GM21381 (cell line): ENCODE measurements around the gene COPZ2.
"Not testable (repeated sequence)": the region's sequence is repeated elsewhere in the genome, so short reads cannot be mapped to it uniquely, and the experiment has no call there.

Source experiments
- ATAC-seq: cut with Tn5 transposase; IDR thresholded peaks from one replicate; pipeline ENCODE4 v1.9.1; 2021; ENCODE audit warnings: mild to moderate bottlenecking, moderate library complexity; ENCODE audit not compliant: unreplicated experiment

COPZ2 gene

DNA sequence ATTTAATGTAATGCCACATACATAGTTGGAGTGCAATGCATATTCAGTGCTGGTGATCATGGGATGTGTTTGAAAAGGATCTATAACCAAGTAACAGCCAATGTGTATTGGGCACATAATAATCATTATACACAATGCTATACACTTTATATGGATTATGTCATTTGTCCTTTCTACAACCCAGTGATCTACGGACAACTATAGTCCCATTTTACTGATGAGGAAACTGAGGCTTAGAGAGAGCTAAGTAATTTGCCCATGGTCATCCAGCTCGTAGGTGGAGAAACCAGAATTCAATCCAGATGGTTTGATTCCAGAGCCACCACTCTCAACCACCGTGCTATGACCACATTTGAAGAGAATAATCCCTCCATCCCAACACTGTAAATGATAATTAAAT, 27.4 kb downstream of the COPZ2 start:
- ATAC-seq, result no peak

GRCh38 chr17:48006936-48007709, 30.5 kb downstream of the COPZ2 start:
- ATAC-seq, result no peak

- ATAC-seq, result no peak
Observed at GRCh38 chr17:48004983-48005382, 32.6 kb downstream of the COPZ2 start.

- no peak for ATAC-seq
Observed at GRCh38 chr17:48003417-48004151, 34.0 kb downstream of the COPZ2 start.

GRCh38 chr17:48002916-48003416, 34.6 kb downstream of the COPZ2 start:
- ATAC-seq, result no peak

DNA sequence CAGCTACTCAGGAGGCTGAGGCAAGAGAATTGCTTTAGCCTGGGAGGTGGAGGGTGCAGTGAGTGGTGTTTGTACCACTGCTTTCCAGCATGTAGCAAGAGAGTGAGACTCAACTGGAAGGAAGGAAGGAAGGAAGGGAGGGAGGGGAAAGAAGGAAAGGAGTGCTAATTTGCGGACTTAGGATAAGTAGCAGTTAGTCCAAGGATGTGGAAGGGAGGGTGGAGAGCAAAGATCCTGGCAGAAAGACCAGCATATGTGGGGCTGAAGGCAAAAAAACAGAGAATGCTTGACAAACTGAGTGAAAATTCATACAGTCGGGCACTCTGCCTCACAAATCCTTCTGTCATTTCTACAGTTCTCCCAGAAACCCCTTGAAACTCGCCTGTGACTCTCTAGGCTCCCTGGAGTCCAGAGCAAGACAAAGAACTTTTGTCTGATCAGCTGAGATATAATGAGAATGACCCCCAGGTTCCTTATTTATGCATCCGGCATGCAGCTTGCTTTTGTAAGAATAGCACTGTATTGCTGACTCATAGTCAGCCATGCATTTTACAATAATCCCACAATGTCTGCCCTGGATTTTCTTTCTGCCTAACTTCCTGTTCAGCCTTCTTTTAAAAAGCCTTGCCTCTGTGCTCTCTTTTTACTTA, 35.2 kb downstream of the COPZ2 start:
- ATAC-seq, result no peak

- ATAC-seq, result not testable (repeated sequence)
Observed at GRCh38 chr17:48001657-48002056, 35.9 kb downstream of the COPZ2 start.

- no peak for ATAC-seq
Observed at GRCh38 chr17:48001197-48001596, 36.4 kb downstream of the COPZ2 start.

DNA sequence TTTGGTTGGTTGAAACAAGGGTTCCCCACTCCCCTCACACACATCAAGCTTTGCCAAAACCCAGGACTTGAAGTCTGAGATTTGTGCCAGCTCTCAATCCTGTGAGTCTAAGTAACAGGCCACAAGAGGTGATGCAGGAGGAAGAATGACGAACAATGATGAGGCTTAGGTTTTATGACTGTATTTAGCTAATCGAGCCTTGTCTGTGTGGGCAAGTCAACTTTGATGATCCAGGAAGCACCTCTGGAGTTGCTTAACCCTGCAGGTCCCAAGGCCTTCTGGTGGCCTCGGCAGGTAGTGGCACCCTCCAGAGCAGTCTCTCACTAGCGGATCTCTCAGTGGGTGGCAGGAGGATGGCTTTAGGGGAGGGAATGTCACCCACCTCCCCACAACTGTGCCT, 38.0 kb downstream of the COPZ2 start:
- no peak for ATAC-seq

GRCh38 chr17:47998044-47998443, 39.6 kb downstream of the COPZ2 start:
- ATAC-seq, result no peak

DNA sequence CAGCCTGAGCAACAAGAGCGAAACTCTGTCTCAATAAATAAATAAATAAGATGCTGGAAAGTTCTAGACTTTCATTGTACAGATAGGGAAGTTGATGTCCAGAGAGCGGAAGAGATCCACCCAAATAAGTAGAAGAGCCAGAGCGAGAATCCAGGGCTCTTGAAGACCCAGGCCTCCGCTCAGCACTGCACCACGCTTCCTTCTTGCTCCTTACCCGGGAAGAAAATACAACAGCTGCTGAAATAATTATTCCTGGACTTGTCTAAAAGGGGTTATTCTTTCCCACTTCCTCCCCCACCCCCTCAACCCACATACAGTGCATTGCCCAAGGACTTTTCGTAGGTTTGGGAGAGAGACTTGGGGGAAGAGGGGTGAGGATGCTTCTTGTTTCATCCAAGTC, 40.0 kb downstream of the COPZ2 start:
- ATAC-seq, result no peak

DNA sequence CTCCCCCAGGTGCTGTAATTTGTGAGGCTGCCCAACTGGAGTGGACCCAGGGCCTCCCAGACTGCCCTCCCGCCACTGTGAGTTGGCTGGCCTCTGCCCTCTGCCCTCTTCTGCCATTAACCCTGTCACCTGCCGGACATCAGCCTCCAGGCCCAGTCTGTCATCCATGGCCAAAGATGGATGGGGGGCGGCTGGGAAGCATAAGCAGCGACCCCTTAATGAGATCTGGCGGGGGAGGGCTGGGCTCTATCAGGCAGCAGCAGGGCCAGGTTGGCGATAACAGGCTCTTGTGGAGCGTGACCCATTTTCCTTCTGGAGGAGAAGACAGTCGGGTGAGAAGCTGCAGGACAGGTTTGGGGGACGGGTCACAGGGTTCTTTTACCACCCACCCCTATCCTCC, 41.4 kb downstream of the COPZ2 start:
- ATAC-seq, result no peak

DNA sequence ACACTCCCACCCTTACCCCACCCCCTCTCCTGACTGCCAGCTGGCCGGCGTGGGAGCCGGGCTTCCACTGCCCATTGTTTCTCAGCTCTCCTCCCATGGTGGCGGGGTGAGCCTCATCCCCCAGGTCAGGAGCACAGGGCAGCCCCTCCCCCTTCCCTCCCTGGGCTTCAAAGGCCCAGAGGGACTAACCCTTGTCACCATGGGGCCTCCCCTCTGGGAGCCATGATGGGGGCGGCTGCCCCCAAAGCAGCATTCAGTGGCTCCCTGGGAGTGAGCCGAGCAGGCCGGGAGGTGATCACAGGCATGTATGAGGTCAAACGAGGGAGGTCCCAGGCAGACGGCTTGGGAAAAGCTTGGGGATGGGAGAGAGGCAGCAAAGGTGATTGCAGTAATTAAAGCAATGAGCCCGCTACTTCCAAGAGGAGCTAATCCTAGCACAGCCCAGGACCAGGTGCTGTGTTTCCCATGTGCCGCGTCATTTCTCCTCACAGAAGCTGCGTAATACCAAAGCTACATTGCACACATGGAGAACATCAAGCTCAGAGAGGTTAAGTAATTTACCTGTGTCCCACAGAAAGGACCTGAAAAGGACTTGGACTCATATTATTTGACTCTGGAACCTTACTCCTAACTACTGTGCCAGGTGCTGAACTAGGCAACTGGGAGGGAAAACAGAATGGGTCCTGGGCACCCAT, 42.2 kb downstream of the COPZ2 start:
- no peak for ATAC-seq

DNA sequence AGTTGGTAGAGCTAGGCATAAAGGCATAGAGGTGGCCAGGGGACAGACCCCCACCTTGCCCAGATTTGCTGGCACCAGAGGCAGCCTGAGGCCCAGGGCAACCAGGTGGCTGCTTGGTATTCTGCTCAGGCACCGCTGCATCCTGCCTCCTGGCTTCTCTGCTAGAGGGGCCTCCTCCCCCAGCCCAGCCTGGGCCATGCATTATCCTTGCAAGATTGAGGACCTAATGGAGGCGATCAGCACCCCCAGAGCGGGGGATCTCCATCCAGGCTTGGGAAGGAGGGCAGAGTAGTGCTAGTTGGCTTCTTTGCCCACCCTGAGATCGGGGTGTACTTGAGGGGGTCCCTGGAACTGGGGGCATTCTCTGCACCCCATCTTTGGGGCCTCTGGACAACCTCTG, 42.9 kb downstream of the COPZ2 start:
- no peak for ATAC-seq

DNA sequence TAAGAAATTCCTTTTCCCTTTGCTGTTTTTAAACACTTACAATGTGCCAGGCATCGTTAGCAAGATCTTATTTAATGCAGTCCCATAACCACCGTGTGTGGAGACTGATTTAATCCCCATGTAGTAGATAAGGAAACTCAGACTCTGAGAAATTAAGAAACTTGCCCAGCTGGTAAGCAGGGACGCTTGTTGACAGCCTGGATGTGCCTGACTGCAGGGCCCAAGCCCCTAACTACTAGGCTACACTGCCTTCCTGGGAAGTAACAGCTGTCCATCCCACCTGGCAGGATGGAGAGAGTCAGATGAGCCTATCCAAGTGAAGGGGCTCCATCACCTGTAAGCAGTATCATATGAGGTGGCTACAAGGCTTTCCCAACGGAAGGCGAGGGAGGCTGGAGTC, 43.6 kb downstream of the COPZ2 start:
- ATAC-seq, result no peak

DNA sequence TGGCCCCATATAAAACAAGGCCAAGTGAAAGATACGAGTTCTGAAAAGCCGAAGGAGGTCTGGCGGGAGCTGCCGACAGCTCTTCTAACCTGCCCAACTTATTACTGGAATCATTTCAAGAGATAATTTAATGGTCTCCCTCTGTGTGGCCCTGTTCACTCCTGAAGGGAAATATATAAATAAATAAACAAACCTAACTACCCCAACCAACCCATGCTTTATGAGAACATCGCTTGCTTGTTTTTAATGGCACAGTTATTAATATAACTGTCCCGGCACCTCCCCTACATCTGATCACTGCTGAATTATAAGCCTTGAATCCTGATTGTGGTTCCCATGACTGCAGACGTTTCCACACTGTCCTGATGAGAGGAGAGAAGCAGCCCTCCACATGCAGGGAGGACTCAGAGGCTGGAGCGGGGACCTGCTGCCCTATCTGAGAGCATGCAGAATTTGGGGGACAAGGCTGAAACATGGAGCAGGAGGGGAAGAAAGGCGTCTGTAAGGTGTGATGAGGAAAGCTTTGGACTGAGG, 44.5 kb downstream of the COPZ2 start:
- ATAC-seq, result no peak

DNA sequence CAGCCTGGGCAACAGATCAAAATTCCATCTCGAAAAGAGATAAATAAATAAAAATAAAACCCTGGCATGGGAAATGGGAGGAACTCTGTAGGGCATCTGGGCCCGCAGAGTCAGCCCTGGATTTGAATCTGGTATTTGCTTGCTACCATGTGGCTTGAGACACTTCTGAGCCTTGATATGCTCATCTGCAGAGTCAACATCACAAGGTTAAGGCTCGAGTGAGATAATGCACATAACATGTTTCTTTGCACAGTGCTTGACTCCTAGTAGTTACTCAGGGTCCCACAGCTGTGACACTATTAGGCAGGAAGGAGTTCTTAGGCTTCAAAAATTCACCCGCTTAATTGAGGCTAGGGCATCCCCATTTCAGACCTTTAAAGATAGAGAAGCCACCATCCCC, 45.4 kb downstream of the COPZ2 start:
- ATAC-seq, result no peak

DNA sequence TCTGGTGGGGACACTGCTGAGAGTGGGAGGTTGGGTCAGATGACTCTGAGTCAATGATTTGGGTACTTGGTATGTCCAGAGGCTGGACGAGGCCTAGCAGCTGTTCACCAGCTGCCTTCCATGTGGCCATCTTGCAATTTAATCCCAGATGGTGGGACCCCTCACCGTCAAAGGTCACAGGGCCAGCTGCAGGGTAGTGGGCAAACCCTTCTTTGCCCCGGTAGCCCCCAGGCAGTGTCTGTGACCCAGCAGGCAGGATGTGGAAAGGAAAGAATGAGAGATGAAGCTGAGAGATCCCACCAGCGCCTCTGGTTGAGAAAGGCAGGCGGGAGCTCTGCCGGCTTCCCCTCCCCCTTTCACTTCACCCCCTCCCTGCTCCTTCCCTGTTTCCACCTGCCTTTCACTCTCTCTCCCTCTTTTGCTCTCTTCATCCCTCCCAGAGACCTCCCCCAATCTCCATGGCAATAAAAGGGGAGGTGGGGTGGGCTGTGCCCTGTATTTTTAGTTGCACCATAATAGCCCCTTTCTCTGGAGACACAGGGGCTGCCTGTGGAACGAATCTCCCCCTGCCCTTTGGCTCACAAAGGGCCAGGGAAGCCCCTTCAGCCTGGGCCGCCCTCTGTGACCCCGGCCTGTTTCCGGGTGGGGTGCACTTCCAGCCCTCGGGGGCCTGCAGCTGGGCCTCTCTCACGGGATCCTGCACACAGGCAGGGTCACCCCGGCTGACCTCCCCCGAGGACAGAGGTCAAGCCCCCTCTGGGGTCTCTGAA, 46.5 kb downstream of the COPZ2 start:
- ATAC-seq, result no peak

- ATAC-seq, result no peak
Observed at GRCh38 chr17:47989700-47990099, 47.9 kb downstream of the COPZ2 start.

- no peak for ATAC-seq
Observed at GRCh38 chr17:47989159-47989558, 48.4 kb downstream of the COPZ2 start.
